SKM-1 (cell line): Measurements from ENCODE around the gene DLGAP1.
A peak's percentile ranks its signal among the peaks of the same experiment; 100 is the strongest.
"Not testable (repeated sequence)": the region's sequence is repeated elsewhere in the genome, so short reads cannot be mapped to it uniquely, and the experiment has no call there.

Source experiments
- DNase-seq: peaks from one replicate; lab custom pipeline; 2025; ENCODE audit not compliant: unreplicated experiment; lab: John Stamatoyannopoulos, UW

DLGAP1 gene

DNA sequence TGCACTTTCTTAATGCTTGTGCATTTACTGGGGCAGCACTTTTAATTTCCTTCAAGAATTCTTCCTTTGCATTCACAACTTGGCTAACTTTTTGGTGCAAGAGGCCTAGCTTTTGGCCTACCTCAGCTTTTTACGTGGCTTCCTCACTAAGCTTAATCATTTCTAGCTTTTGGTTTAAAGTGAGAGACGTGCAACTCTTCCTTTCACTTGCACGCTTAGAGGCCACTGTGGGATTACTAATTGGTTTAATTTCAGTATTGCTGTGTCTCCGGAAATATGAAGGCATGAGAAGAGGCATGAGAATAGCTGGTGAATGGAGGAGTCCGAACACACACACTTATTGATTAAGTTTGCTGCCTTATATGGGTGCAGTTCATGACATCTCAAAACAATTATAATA, 354.1 kb downstream of the DLGAP1 start:
- DNase-seq, result no peak

GRCh38 chr18:4096486-4096885, 358.6 kb downstream of the DLGAP1 start:
- no peak for DNase-seq

DNA sequence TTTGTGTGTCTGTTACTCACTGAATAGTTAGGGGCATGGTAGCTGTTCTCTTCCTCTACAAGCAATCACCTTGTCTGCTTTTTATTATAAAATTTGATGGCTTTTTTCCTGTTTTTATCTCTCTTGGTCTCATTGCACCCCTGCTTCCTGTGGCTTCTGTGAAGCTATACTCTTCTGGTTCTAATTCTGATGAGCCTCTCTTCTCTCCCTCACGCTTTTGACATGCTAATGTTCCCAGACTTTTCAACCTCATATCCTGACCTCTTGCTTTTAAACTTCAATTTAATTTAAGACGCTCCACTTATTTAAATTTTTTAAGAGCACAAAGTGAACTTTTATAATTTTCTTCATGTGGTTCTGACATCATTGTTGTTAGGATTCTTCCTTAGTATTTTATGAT, 361.4 kb downstream of the DLGAP1 start:
- no peak for DNase-seq

- DNase-seq, result no peak
Observed at GRCh38 chr18:4084382-4084900, 370.7 kb downstream of the DLGAP1 start.

GRCh38 chr18:4078246-4078645, 376.9 kb downstream of the DLGAP1 start:
- no peak for DNase-seq

- DNase-seq, result no peak
Observed at GRCh38 chr18:4077721-4078120, 377.4 kb downstream of the DLGAP1 start.

- DNase-seq, result no peak
Observed at GRCh38 chr18:4077204-4077603, 377.9 kb downstream of the DLGAP1 start.

DNA sequence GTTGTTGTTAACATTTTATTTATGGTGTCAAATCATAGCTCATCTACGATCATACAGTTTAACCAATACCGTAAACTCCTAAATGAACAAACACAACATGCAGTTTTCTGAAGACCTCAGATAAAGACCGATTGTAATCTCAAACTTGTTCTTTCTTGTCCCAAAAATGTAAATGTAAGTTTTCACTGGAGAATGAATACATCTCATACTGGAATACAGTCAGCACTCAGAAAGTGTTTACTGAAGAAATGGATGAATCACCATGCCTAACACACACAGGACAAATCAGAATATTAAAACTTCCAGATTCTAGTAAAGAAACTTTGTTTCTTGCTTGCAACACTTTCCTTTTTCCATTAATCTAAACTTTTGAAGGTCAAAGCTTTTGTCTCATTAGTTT, 380.5 kb downstream of the DLGAP1 start:
- no peak for DNase-seq

DNA sequence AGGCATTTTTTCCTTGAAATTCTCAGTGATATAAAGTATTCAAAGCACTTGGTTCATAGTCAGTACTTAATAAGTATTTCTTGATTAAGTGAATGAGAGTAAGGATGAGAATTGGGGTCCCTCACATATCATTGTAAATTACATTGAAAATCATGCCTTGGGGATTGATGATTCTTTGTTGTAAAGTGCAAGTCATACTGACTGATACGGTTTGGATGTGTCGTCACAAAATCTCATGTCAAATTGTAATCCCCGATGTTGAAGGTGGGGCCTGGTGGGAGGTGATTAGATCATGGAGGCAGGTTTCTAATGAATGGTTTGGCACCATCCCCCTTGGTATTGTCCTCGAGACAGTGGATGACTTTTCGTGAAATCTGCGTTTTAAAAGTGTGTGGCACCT, 385.9 kb downstream of the DLGAP1 start:
- no peak for DNase-seq

- peak; percentile 50 for DNase-seq
Observed at GRCh38 chr18:4068552-4069158, 386.5 kb downstream of the DLGAP1 start.

DNA sequence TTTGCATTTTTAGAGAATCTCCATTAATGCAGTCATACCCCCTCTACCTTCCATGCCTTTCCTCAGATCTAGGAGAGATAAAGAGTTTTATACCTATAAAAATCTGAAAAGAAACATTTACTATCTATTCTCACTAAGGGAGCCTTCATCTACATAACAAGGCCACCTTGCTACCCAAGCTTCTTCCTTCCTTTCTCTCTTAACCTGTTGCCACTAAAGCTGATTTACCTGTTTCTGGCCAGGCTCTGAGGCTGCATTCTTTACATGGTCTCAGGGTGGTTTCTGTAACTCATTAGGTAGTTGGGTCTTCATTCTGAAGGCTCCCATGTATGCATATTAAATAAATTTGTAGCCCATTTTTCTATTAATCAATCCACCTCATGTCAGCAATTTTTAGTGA, 391.6 kb downstream of the DLGAP1 start:
- DNase-seq, result no peak

GRCh38 chr18:4060427-4061281, 394.5 kb downstream of the DLGAP1 start:
- DNase-seq, result peak; percentile 79

GRCh38 chr18:4058179-4058578, 396.9 kb downstream of the DLGAP1 start:
- DNase-seq, result no peak

GRCh38 chr18:4040391-4041092, 414.6 kb downstream of the DLGAP1 start:
- no peak for DNase-seq

DNA sequence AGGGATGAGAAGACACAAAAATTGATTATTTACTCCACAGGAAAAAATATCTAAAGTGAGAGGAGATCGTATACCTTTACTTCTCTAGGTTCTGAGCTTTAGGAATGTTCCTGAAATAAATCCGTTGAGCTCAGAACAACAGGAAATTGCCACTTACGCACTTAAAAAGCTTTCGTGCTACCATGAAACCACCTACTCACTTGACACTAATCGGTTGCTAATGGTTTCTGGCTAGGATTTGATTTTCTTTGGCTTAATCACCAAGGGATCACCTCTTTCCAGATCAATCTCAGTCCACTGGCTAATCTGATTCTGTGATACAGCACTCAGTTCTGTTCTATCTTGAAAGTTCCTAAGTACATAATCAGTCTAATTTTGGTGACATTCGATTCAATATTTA, 419.6 kb downstream of the DLGAP1 start:
- no peak for DNase-seq

GRCh38 chr18:4034815-4035214, 420.3 kb downstream of the DLGAP1 start:
- not testable (repeated sequence) for DNase-seq

- no peak for DNase-seq
Observed at GRCh38 chr18:4026542-4026941, 428.6 kb downstream of the DLGAP1 start.

DNA sequence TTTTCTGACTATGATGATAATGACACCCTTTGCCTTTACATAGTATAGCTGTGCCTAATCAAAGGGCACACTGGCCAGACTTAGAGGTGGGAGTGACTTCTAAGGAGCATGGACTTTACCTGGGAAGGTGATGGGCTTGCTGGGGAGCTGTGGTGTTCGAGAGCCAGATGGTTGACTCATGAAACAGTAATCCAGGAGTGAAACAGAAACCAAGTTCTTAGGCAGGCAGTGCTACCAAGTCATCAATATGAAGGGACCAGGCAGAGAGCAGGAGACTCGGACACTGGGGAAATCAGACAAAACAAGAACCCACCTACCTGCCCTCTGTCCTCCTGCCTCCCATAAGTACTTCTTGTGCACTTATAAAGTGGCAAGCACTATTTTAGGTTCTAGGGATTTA, 430.4 kb downstream of the DLGAP1 start:
- DNase-seq, result no peak

GRCh38 chr18:4022749-4023148, 432.4 kb downstream of the DLGAP1 start:
- not testable (repeated sequence) for DNase-seq

DNA sequence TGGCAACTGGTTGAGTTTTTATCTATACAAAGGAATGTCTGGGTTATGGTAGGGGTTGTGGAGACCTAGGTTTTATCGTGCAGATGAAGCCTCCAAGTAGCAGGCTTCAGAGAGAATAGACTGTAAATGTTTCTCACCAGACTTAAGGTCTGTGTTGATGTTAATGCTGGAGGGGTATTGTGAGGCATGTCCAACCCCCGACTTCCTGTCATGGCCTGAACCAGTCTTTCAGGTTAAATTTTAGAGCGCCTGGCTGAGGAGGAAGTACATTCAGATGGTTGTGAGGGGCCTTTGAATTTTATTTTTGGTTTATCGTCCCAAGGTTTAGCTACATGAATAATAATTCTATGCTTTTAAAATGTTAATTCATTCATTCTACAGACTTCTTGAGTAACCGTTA, 435.1 kb downstream of the DLGAP1 start:
- no peak for DNase-seq

DNA sequence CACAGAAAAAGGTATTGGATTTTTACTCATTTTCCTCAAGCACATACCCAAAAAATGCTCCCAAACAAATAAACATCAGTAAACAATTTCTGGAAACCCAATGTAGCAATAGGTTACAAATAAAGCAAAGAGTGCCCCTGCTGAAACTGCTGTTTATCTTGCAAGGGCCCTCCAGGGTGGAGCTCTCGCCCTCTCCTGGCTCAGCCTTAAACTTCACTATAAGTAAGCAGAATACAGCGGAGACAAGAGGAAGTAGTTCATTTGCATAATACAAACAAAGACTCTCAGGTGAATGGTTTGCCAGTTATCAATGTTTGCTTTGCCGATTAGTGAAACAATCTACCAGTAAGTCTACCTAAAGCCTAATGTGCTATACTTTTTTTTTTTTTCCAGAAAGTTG, 437.6 kb downstream of the DLGAP1 start:
- no peak for DNase-seq
